Activated naive CD4-positive, alpha-beta T cell treated with anti-CD3 and anti-CD28 coated beads, Interleukin-2, amount 50 U/mL, for 72 hours (primary cell): ENCODE data around the gene IREB2. TPM values are rescaled to one million over a fixed set of nuclear protein-coding genes. Genes with fewer than 3 reads are reported as not detected.
"Not testable (repeated sequence)": the region's sequence is repeated elsewhere in the genome, so short reads cannot be mapped to it uniquely, and the experiment has no call there.

Experiments
- ATAC-seq, 2 donors: fragments of 150-1000 bp; cut with Tn5 transposase; 2 replicates each; pipeline ENCODE4 v1.10.0; 2021; ENCODE audit warnings: mild to moderate bottlenecking in 2 of 2, moderate library complexity in 2 of 2
- DNase-seq, 2 donors: peaks; one replicate each; pipeline ENCODE4 v3.0.0; 2021 to 2022; ENCODE audit warnings: low spot score in 2 of 2
- H3K27ac Mint-ChIP-seq, 2 donors: one replicate each; pipeline ENCODE4 v1.8.0; 2022; ENCODE audit warnings: mild to moderate bottlenecking in 2 of 2, mixed read lengths in 2 of 2
- H3K36me3 Mint-ChIP-seq, 2 donors: one replicate each; pipeline ENCODE4 v1.8.0; 2022; ENCODE audit warnings: mixed read lengths in 2 of 2
- H3K9me3 Mint-ChIP-seq, 2 donors: one replicate each; pipeline ENCODE4 v1.8.0; 2022; ENCODE audit warnings: mixed read lengths in 2 of 2
- total RNA-seq, 2 donors: library from RNA; stranded (reverse); gene quantifications; one replicate each; pipeline ENCODE4 v1.2.3, GENCODE V29; 2022

IREB2 gene
- total RNA-seq, 2 donors from 2014 or later: 69.1 to 71.7 TPM

DNA sequence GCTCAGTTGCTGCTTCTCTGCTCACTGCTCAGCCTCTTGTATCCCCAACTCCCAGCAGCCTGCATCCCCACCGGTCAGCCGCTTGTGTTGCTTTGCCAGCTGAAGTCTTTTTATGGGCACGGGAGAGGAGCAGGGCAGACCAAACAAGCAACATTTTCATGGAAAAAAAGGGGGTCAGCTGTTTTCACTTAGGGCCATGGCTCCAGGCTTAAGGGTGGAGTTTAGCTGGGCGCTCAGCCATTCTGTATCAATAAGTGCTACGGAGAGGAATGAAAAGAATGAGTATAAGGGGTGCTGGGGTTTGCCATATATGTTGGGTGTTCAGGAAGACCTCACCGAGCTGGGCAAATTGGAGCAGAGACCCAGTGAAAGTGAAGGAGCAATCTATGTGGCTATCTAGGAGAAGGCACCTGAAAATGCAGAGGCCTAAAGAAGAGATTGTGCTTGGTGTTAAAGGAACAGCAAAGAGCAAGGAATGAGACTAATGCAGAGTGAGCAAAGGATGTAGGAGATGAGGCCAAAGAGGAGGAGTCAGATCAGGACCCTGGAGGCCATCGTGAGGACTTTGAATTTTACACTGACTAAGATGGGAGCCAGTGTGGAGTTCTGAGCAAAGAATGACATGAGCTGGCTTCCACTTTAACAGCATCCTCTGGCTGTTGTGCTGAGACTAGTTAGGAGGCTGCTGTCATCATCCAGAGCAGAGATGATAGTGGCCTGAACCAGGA lies 16.6 kb upstream of the IREB2 start:
- H3K9me3 Mint-ChIP-seq: no peaks in the 10 kb centered on the region
- ATAC-seq: no peak
- no peak for DNase-seq
- H3K27ac Mint-ChIP-seq: no peak overlapping the region
- no peaks in the 10 kb centered on the region for H3K36me3 Mint-ChIP-seq

DNA sequence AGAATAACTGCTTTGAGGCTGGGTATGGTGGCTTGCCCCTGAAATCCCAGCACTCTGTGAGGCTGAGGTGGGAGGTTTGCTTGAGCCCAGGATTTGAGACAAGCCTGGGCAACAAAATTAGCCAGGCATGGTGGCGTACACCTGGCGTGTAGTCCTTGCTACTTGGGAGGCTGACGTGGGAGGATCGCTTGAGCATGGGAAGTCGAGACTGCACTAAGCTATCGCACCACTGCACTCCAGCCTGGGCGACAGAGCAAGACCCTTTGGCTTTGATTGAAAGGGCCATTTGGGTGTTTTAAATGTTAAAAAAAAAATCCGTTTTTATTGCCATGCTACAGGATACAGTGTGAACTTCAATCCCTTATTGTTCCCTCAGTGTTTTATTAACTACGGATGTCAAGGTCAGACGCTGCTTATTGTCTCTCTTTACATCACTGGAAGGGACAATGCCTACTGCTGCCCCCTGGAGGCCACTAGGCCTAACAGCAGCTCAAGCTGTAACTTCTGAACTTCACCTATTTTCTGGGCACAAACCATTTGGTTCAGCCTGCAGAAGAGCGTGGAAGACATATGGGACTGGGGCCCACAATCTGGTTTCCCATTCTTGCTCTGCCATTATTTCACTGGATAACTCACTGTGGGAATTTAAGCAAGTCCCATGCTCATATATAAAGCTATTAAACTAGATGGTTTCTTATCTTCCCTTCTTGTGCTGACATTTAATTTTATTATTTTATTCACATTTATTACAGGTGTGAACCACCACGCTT lies 15.3 kb upstream of the IREB2 start:
- H3K27ac Mint-ChIP-seq: no peak overlapping the region
- DNase-seq (peak in 1 of 2 donors; percentile 59), ATAC-seq (peak; percentile 78)
- no peaks in the 10 kb centered on the region for H3K36me3 Mint-ChIP-seq
- no peaks in the 10 kb centered on the region for H3K9me3 Mint-ChIP-seq

DNA sequence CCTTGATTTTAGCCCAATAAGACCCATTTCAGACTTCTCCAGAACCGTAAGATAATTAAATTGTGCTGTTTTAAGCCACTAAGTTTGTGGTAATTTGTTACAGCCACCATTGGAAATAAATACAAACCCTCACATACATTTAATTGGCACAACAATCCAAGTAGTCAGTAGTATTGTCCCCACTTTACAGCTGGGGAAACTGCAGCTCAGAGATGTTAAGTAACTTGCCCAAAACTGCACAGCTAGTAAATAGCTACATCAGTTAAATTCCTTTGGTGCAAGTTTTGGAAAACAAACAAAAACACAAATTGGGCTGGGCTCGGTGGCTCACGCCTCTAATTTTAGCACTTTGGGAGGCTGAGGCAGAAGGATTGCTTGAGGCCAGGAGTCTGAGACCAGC lies 13.3 kb upstream of the IREB2 start:
- Mint-ChIP-seq H3K27ac (no peak overlapping the region), H3K9me3 (no peaks in the 10 kb centered on the region), H3K36me3 (no peaks in the 10 kb centered on the region)
- DNase-seq: no peak
- ATAC-seq: no peak

DNA sequence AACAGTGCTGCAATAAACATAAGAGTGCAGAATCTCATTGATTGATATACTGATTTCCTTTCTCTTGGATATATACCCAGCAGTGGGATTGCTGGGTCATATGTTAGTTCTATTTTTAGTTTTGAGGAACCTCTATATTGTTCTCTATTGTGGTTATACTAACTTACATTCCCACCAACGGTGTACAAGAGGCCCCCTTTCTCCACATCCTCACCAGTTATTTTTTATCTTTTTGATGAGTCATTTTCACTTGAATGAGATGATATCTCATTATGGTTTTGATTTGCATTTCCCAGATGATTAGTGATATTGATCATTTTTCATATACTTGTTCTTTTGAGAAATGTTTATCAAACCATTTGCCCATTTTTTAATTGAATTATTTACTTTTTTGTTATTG lies 12.4 kb upstream of the IREB2 start:
- no peaks in the 10 kb centered on the region for H3K9me3 Mint-ChIP-seq

DNA sequence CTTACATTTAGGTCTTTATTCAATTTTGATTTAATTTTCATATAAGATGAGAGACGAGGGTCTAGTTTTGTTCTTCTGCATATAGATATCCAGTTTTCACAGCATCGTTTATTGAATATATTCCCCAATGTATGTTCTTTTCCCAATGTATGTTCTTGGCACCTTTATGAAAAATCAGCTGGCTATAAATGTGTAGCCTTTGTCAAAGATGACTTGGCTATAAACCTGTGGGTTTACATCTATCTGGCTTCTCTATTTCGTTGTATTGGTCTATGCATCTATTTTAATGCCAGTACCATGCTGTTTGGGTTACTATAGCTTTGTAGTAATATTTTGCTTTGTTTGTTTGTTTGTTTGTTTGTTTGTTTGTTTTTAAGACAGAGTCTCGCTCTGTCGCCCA lies 11.7 kb upstream of the IREB2 start:
- DNase-seq: no peak
- ATAC-seq: no peak
- no peaks in the 10 kb centered on the region for H3K9me3 Mint-ChIP-seq
- no peak overlapping the region for H3K27ac Mint-ChIP-seq
- no peaks in the 10 kb centered on the region for H3K36me3 Mint-ChIP-seq

More for the DNA sequence above, 12.4 kb upstream of the IREB2 start:
- ATAC-seq (peak in 1 of 2 donors; percentile 63), DNase-seq (no peak)
- H3K27ac Mint-ChIP-seq: no peak overlapping the region
- no peaks in the 10 kb centered on the region for H3K36me3 Mint-ChIP-seq

DNA sequence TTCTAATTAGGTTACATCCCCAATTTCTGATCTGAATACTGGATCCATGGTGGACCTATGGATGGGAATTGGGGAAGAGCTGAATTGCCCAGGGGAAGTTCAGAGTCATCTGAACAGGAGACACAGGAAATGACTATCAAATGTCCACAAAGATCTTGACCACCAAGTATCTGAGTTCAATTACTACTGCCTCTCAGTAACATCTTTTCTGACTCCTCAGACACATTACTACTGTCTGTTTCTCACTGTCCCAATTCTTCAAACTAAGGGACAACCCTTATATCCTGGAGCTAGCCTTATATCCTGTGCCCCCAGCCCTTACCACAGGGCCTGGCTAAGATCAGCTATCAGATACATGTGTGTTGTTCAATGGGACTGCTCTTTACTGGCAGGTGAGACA lies 10.1 kb upstream of the IREB2 start:
- Mint-ChIP-seq H3K27ac (no peak overlapping the region), H3K36me3 (no peaks in the 10 kb centered on the region), H3K9me3 (no peaks in the 10 kb centered on the region)
- DNase-seq: no peak
- ATAC-seq: no peak

DNA sequence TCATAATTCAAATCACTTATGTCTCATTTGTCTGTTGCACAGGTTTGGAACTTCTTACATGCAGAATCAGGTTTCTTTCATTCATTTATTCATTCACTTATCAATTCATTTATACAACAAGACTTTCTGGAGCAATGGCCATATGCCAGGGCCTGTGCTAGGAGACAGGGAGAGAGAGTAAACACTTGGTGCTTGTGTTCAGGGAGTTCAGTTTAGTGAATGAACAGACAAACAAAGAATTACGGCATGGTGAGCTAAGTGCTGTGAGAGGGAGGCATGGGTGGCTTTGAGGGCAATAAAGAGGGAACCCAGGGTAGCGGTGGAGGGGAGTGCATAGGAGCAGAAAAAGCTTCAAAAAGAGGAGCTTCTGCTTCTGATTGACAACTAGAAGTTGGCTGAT lies 8.5 kb upstream of the IREB2 start:
- Mint-ChIP-seq H3K27ac (no peak overlapping the region), H3K36me3 (no peaks in the 10 kb centered on the region), H3K9me3 (no peaks in the 10 kb centered on the region)
- ATAC-seq (no peak), DNase-seq (no peak)

DNA sequence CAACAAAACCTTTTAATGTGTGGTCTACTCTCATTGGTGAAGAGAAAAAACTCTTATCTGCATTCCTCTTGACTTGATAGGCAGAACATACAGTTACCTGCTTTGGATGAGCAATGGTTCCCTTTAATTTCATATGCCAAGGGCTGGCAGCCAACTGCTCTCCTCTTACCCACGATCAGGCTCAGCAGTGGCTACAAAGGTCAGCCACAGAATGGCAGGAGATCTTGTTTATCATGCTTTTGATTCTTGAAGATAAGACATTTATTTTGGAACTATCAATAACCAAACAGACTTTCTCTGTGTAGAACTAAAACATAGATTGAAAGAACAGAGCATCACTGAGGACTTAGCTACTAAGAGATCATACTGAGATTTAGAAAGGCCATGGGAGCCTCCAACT lies 6.1 kb upstream of the IREB2 start:
- DNase-seq (no peak), ATAC-seq (no peak)
- Mint-ChIP-seq H3K36me3 (no peaks in the 10 kb centered on the region), H3K9me3 (peaks cover 0 to 5% of the 10 kb centered on the region in 2 donors), H3K27ac (no peak overlapping the region)

DNA sequence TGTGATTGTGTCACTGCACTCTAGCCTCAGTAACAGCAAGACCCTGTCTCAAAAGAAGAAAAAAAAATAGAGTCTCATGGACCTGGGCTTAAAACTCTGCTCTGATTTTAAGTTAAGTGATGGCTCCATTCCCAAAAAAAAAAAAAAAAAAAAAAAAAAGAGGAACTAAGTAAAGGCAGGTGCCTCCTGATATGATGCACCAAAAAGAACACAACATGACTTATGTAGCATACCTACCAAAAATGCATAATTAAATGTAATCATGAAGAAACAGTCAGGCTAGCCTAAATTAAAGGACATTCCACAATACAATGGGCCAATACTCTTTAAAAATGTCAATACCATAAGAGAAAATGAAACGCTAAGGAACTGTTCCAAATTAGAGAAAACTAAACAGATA lies 5.4 kb upstream of the IREB2 start:
- H3K36me3 Mint-ChIP-seq: peaks cover 6 to 7% of the 10 kb centered on the region in 2 donors
- ATAC-seq: no peak

DNA sequence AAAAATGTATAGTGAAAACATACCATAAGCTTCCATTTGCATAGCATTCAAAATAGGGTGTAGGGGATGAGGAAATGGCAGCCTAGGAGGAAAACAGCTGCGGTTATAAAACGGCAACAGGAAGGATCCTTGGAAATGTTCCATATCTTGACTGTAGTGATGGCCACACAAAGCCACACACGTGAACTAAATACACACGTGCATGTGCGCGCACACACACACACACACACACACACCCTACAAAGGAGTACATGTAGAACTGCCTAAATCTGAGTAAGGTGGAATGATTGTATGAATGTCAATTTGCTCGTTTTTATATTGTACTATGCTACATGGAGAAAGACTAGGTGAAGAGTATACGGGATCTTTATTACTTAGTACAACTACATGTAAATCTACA lies 3.9 kb upstream of the IREB2 start:
- Mint-ChIP-seq H3K27ac (no peak overlapping the region), H3K36me3 (peaks cover 13 to 18% of the 10 kb centered on the region in 2 donors), H3K9me3 (peaks cover 0 to 5% of the 10 kb centered on the region in 2 donors)
- no peak for ATAC-seq
- no peak for DNase-seq

More for the DNA sequence above, 5.4 kb upstream of the IREB2 start:
- H3K27ac Mint-ChIP-seq: no peak overlapping the region
- DNase-seq: no peak
- H3K9me3 Mint-ChIP-seq: peaks cover 0 to 5% of the 10 kb centered on the region in 2 donors

DNA sequence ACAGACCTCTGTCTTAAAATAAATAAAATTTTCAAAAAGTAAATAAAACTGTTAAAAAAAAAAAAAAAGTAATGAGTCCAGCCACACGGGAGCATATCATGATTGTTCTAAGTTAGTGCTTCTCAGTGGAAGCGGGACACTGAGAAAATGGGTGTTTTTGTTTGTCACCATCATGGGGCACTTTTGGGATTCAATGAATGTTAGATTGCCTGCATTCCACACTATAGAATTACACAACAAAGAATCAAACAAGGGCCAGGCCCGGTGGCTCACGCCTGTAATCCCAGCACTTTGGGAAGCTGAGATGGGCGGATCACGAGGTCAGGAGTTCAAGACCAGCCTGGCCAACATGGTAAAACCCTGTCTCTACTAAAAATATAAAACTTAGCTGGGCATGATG lies 3.3 kb upstream of the IREB2 start:
- not testable (repeated sequence) for H3K27ac Mint-ChIP-seq, H3K9me3 Mint-ChIP-seq, DNase-seq, ATAC-seq
- H3K36me3 Mint-ChIP-seq: peaks cover 15 to 19% of the 10 kb centered on the region in 2 donors

DNA sequence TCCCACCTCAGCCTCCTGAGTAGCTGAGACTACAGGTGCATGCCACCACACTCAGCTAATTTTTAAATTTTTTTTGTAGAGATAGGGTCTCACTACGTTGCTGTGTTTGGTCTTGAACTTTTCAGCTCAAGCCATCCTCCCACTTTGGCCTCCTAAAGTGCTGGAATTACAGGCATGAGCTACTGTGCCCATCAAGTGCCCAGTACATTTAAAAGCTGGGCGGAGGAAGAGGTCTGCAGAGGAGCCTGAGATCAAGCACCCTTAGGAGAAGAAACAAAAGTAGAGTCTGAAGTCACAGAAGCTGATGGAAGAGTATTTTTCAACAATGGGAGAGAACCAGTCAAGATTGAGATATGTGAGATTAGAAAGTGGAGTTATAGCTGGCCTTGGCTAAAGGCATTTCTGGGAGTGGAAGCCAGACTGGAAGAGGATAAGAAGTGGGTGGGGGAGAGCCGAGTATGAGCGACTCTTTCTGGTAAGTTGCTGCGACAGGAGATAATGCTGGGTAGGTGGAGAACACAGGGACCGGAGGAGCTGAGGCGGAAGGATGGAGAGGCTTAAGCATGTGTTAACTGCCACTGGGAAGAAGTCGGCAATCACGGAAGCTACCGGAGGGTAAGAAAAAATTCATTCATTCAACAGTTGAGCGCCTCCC lies 782 bp upstream of the IREB2 start:
- ATAC-seq (no peak), DNase-seq (peak in 1 of 2 donors; percentile 10)
- Mint-ChIP-seq H3K27ac (peak overlapping the region; percentile 94 to 99), H3K9me3 (peaks cover 0 to 5% of the 10 kb centered on the region in 2 donors), H3K36me3 (peaks cover 27 to 31% of the 10 kb centered on the region in 2 donors)

DNA sequence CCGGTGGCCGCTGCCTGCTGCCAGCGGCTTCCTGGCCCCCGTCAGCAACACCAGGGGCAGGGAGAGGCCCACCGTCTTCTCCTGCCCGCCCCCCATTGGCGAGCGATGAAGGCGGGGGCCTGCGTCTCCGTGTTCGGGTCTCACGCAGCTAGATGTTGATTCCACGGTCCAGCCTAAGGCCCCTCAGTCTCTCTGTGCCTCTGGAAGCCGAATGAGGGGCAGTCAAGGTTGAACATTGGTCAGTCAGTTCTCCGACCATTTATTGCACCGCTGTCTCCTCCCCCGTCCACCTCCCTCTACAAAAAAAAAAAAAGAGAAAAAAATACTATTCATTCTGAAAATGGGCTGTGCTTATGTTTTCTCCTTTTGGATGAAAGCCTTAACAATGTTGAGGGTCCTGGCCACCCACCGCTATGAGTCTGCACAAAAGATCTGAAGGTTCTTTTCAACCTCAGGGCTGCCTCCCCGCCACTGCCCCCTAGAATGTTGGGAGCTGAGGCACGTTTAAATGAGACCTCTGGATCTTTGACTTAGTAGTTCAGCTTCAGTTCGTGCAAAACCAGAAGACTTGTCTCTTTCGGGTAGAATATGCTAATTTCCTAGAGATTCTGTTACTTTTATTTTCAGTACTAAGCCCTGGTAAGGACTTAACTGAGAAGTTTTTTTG lies 736 bp downstream of the IREB2 start:
- DNase-seq: peak in 1 of 2 donors; percentile 40
- H3K36me3 Mint-ChIP-seq: peaks cover 27 to 43% of the 10 kb centered on the region in 2 donors
- H3K27ac Mint-ChIP-seq: peak overlapping the region; percentile 94 to 99
- peak; percentile 1 to 5 for ATAC-seq
- H3K9me3 Mint-ChIP-seq: peaks cover 0 to 5% of the 10 kb centered on the region in 2 donors

DNA sequence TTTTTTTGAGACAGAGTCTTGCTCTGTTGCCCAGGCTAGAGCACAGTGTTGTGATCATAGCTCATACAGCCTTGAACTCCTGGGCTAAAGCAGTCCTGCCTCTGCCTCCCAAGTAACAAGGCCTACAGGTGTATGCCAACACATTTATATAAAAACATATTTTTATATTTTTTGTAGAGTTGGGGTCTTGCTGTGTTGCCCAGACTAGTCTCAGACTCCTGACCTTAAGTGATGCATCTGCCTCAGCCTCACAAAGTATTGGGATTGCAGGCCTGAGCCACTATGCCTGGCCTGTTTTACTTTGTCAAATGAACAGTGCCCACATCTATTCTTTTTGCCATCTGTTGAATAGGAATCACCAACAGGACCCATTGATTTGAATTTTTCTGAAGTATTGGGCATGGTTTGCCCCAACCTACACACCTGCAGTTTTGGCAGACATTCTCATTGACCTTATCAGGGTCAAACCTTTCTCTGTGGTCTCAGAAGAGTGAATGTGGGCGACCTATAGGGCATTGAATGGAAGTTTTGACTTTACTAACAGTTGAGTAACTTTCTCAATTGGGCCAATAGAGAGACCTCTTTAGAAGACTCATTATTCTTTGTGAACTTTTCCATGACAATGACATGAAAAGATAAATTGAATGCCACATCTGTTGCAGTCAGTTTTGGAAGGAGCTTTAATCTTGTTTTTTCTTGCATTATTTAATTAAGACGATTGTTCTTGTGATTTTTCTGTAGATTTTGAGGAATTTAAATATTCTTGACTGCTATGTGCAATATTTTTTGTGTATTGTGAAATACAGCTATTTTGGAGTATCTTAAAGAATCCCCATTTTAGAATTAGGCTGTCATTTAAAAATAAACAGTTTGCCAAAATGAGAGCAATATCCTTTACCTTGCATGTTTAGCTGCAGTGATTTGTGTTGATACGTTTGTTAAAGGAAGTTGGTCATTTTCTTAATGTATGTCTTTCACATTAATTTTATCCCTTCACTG lies 2.7 kb downstream of the IREB2 start:
- Mint-ChIP-seq H3K9me3 (peaks cover 0 to 5% of the 10 kb centered on the region in 2 donors), H3K36me3 (peaks cover 27 to 48% of the 10 kb centered on the region in 2 donors), H3K27ac (peak overlapping the region; percentile 33 to 94)
- DNase-seq: no peak
- peak; percentile 42 to 47 for ATAC-seq

DNA sequence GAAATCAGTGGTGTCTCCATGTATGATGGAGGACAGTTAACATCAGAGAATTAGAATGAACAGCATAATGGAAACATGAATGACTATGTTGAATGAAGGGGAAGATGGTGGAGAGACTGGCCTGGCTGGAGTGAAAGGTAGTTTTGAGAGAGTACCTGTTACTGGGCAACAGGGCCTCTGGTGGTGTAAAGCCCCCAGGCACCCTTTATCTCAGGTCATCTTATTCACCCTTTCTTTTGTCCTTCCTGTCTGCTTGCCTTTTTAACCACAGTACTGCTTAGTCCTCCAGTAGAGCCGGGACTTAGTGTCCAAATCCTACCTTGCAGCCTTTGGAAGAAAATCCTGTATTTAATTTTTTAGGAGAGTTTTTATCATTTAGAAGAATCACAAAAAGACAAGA lies 6.2 kb downstream of the IREB2 start:
- peaks cover 8 to 48% of the 10 kb centered on the region in 2 donors for H3K36me3 Mint-ChIP-seq
- ATAC-seq: no peak
- H3K27ac Mint-ChIP-seq: peak overlapping the region; percentile 12 to 48
- DNase-seq: no peak
- no peaks in the 10 kb centered on the region for H3K9me3 Mint-ChIP-seq

DNA sequence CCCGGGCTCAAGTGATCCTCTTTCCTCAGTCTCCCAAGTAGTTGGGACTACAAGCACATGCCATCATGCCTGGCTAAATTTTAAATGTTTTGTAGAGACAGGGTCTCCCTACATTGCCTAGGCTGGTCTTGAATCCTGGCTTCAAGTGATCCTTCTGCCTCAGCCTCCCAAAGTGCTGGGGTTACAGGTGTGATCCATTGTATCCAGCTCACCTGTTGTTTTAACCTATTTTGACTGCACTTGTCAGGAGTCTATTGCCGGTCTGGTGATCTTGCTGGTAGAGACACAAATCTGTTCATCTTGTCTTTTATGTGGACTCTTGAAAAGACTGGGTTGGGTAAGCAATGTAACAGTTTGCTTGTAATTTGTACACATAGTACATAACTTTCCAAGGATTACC lies 7.9 kb downstream of the IREB2 start:
- ATAC-seq: no peak
- H3K27ac Mint-ChIP-seq: peak overlapping the region; percentile 68 to 69
- H3K36me3 Mint-ChIP-seq: peaks cover 4 to 40% of the 10 kb centered on the region in 2 donors
- no peaks in the 10 kb centered on the region for H3K9me3 Mint-ChIP-seq
- no peak for DNase-seq
